HEK293 (cell line): ENCODE results near the gene TMEM203.

Source experiments
- CTCF ChIA-PET: fragments of 350-600 bp; formaldehyde crosslinking; extraction: SDS; loops from one replicate; lab custom pipeline; 2021; ENCODE audit warnings: antibody characterized with exemption; lab: Yijun Ruan, JAX
- POLR2A ChIA-PET: fragments of 300-600 bp; formaldehyde crosslinking; extraction: SDS; loops from one replicate; lab custom pipeline; 2020; ENCODE audit warnings: antibody characterized with exemption, inconsistent platforms; lab: Yijun Ruan, JAX
- H3K27ac ChIP-seq: fragments of 200-500 bp; sonication (Bioruptor generic); 2 replicates; pipeline ENCODE4 v1.5.1; 2014; ENCODE audit warnings: low read depth, low read length, control low read depth, inconsistent platforms; ENCODE audit errors: extremely low read depth
- H3K36me3 ChIP-seq, 2 experiments: fragments of 200-500 bp in 1 of 2; sonication (Bioruptor generic) in 1 of 2; 1 replicate in 1 of 2; 2 replicates in 1 of 2; pipeline ENCODE4 v1.5.1; 2014 to 2017; ENCODE audit warnings: inconsistent platforms in 2 of 2, low read length in 2 of 2; ENCODE audit not compliant: control insufficient read depth in 2 of 2, insufficient read depth in 1 of 2
- H3K4me1 ChIP-seq: fragments of 200-500 bp; sonication (Bioruptor generic); 2 replicates; pipeline ENCODE4 v1.5.1; 2014; ENCODE audit warnings: mild to moderate bottlenecking, low read length, inconsistent platforms; ENCODE audit not compliant: control insufficient read depth, insufficient read depth
- H3K4me3 ChIP-seq: 2 replicates; pipeline ENCODE4 v1.5.1; 2011; ENCODE audit warnings: low read depth, mild to moderate bottlenecking, control low read depth, low read length, moderate library complexity
- H3K9me3 ChIP-seq: fragments of 200-500 bp; sonication (Bioruptor generic); 2 replicates; pipeline ENCODE4 v1.5.1; 2014; ENCODE audit warnings: low read depth, low read length, inconsistent platforms; ENCODE audit not compliant: control insufficient read depth, insufficient read depth
- HOXC10 ChIP-seq: sonication (generic); formaldehyde crosslinking; IDR thresholded peaks from 2 replicates; pipeline ENCODE4 v1.8.1; 2023; ENCODE audit warnings: mild to moderate bottlenecking, missing genetic modification reagents
- SALL2 ChIP-seq: fragments of 450-650 bp; formaldehyde crosslinking; IDR thresholded peaks from 2 replicates; pipeline ENCODE4 v1.5.0; 2017; ENCODE audit warnings: missing biosample characterization, mild to moderate bottlenecking, missing genetic modification characterization, borderline replicate concordance
- SCRT1 ChIP-seq: fragments of 450-650 bp; formaldehyde crosslinking; IDR thresholded peaks from 2 replicates; pipeline ENCODE4 v1.5.1; 2016; ENCODE audit warnings: missing biosample characterization, missing genetic modification characterization, borderline replicate concordance
- ZBTB44 ChIP-seq: fragments of 450-650 bp; IDR thresholded peaks from 2 replicates; pipeline ENCODE4 v1.5.1; 2018; ENCODE audit warnings: missing biosample characterization, mild to moderate bottlenecking, missing genetic modification characterization
- ZNF214 ChIP-seq: fragments of 450-650 bp; formaldehyde crosslinking; IDR thresholded peaks from 2 replicates; pipeline ENCODE4 v1.5.1; 2017; ENCODE audit warnings: missing biosample characterization, mild to moderate bottlenecking, missing genetic modification characterization, borderline replicate concordance
- ZNF530 ChIP-seq: fragments of 450-650 bp; formaldehyde crosslinking; IDR thresholded peaks from 2 replicates; pipeline ENCODE4 v1.5.1; 2016; ENCODE audit warnings: low read depth, missing biosample characterization, missing genetic modification characterization
- ZNF558 ChIP-seq: fragments of 450-650 bp; formaldehyde crosslinking; IDR thresholded peaks from 2 replicates; pipeline ENCODE4 v1.5.1; 2016; ENCODE audit warnings: missing biosample characterization, missing genetic modification characterization
- ZNF639 ChIP-seq: fragments of 450-650 bp; formaldehyde crosslinking; IDR thresholded peaks from 2 replicates; pipeline ENCODE4 v1.5.1; 2016; ENCODE audit warnings: missing biosample characterization, missing genetic modification characterization
- ZNF670 ChIP-seq: fragments of 450-650 bp; formaldehyde crosslinking; IDR thresholded peaks from 2 replicates; pipeline ENCODE4 v1.5.1; 2016; ENCODE audit warnings: missing biosample characterization, missing genetic modification characterization, low read depth
- ZNF677 ChIP-seq: fragments of 450-650 bp; IDR thresholded peaks from 2 replicates; pipeline ENCODE4 v1.5.0; 2018; ENCODE audit warnings: missing biosample characterization, mild to moderate bottlenecking, missing genetic modification characterization, moderate library complexity
- ZNF777 ChIP-seq: fragments of 450-650 bp; formaldehyde crosslinking; IDR thresholded peaks from 2 replicates; pipeline ENCODE4 v1.5.1; 2017; ENCODE audit warnings: missing biosample characterization, missing genetic modification characterization, borderline replicate concordance
- ZSCAN16 ChIP-seq: fragments of 450-650 bp; formaldehyde crosslinking; IDR thresholded peaks from 2 replicates; pipeline ENCODE4 v1.5.1; 2016; ENCODE audit warnings: missing biosample characterization, missing genetic modification characterization
- TF ChIP-seq, protein P1 (sequence below): fragments of 450-650 bp; formaldehyde crosslinking; conservative IDR thresholded peaks from 2 replicates; pipeline ENCODE4 v1.5.1; 2016; ENCODE audit warnings: low read depth, missing biosample characterization, missing genetic modification characterization
- TF ChIP-seq, protein P2 (sequence below): fragments of 450-650 bp; formaldehyde crosslinking; IDR thresholded peaks from 2 replicates; pipeline ENCODE4 v1.5.1; 2016; ENCODE audit warnings: missing biosample characterization, missing genetic modification characterization
- TF ChIP-seq, protein P3 (sequence below): fragments of 450-650 bp; formaldehyde crosslinking; IDR thresholded peaks from 2 replicates; pipeline ENCODE4 v1.5.1; 2016; ENCODE audit warnings: missing biosample characterization, missing genetic modification characterization
- TF ChIP-seq, protein P4 (sequence below): fragments of 450-650 bp; formaldehyde crosslinking; IDR thresholded peaks from 2 replicates; pipeline ENCODE4 v1.5.1; 2017; ENCODE audit warnings: missing biosample characterization, missing genetic modification characterization

TMEM203 gene

DNA sequence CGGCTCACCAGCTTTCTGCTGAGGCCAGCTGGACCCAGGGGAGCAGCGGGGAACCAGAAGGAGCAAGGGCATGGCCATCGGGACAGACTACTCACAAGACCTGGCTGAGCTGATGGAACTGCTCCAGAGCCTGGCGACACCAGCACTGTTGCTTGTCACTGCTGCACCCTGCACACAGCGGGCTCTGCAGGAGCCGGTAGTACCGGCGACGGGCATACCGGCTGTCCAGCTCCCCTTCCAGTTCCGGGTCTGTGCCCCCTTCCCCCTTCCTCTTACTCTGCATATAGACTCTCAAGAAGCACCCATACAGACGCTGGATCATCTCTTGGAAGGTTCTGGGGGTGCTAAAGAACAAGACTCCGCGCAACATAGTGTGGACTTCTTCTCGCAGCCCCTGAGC is 18.1 kb downstream of the TMEM203 start (continued):
- TF ChIP-seq, protein P1, sequence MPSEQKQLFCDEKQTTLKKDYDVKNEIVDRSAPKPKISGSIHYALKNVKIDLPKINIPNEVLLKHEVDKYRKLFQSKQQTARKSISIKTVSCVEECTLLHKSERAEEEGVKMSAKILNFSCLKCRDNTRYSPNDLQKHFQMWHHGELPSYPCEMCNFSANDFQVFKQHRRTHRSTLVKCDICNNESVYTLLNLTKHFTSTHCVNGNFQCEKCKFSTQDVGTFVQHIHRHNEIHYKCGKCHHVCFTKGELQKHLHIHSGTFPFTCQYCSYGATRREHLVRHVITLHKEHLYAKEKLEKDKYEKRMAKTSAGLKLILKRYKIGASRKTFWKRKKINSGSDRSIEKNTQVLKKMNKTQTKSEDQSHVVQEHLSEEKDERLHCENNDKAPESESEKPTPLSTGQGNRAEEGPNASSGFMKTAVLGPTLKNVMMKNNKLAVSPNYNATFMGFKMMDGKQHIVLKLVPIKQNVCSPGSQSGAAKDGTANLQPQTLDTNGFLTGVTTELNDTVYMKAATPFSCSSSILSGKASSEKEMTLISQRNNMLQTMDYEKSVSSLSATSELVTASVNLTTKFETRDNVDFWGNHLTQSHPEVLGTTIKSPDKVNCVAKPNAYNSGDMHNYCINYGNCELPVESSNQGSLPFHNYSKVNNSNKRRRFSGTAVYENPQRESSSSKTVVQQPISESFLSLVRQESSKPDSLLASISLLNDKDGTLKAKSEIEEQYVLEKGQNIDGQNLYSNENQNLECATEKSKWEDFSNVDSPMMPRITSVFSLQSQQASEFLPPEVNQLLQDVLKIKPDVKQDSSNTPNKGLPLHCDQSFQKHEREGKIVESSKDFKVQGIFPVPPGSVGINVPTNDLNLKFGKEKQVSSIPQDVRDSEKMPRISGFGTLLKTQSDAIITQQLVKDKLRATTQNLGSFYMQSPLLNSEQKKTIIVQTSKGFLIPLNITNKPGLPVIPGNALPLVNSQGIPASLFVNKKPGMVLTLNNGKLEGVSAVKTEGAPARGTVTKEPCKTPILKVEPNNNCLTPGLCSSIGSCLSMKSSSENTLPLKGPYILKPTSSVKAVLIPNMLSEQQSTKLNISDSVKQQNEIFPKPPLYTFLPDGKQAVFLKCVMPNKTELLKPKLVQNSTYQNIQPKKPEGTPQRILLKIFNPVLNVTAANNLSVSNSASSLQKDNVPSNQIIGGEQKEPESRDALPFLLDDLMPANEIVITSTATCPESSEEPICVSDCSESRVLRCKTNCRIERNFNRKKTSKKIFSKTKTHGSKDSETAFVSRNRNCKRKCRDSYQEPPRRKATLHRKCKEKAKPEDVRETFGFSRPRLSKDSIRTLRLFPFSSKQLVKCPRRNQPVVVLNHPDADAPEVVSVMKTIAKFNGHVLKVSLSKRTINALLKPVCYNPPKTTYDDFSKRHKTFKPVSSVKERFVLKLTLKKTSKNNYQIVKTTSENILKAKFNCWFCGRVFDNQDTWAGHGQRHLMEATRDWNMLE (tag by site-specific recombination): no peak
- TF ChIP-seq ZNF214 (tag by site-specific recombination): no peak
- TF ChIP-seq, protein P2, sequence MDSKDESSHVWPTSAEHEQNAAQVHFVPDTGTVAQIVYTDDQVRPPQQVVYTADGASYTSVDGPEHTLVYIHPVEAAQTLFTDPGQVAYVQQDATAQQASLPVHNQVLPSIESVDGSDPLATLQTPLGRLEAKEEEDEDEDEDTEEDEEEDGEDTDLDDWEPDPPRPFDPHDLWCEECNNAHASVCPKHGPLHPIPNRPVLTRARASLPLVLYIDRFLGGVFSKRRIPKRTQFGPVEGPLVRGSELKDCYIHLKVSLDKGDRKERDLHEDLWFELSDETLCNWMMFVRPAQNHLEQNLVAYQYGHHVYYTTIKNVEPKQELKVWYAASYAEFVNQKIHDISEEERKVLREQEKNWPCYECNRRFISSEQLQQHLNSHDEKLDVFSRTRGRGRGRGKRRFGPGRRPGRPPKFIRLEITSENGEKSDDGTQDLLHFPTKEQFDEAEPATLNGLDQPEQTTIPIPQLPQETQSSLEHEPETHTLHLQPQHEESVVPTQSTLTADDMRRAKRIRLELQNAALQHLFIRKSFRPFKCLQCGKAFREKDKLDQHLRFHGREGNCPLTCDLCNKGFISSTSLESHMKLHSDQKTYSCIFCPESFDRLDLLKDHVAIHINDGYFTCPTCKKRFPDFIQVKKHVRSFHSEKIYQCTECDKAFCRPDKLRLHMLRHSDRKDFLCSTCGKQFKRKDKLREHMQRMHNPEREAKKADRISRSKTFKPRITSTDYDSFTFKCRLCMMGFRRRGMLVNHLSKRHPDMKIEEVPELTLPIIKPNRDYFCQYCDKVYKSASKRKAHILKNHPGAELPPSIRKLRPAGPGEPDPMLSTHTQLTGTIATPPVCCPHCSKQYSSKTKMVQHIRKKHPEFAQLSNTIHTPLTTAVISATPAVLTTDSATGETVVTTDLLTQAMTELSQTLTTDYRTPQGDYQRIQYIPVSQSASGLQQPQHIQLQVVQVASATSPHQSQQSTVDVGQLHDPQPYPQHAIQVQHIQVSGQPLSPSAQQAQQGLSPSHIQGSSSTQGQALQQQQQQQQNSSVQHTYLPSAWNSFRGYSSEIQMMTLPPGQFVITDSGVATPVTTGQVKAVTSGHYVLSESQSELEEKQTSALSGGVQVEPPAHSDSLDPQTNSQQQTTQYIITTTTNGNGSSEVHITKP: no peak
- TF ChIP-seq ZBTB44 (tag by site-specific recombination): no peak
- no peak for TF ChIP-seq ZNF639 (tag by site-specific recombination)
- TF ChIP-seq, all 188 proteins: peak for 0

DNA sequence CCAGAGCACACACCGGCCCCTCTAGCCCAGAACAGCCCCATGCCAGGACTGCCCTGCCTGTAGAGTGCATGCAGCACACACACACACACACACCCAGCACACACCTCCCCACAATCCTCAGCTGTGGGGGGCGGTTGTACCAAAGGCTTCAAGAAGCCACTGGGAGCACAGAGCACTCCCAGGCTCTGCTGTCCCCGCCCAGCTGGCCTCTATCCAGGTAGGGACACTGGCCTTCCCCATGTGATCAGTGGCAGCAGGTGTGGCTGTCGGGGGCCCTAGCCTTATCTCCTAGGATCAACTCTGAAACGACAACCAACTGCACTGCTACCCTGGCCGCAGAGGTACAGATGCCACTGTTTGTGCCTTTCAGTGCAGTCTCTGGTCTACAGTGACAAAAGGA is 19.1 kb downstream of the TMEM203 start:
- H3K4me3 ChIP-seq: no peak overlapping the region
- POLR2A ChIA-PET: interaction anchor here (7.1 kb wide), 1 partner anchor 19 kb away, joined by 178 read pairs; the partner anchor contains the start of genes NDOR1, TMEM203 and TPRN
- CTCF ChIA-PET: interaction anchor here (0.8 to 3.5 kb wide), 3 partner anchors 49 to 57 kb away, joined by 3 to 16 read pairs (median 3); no protein-coding TSS in a partner anchor
- no peak overlapping the region for H3K27ac ChIP-seq
- TF ChIP-seq ZNF670 (tag by site-specific recombination) (no peak), ZNF558 (no peak), HOXC10 (no peak), ZNF677 (no peak), SALL2 (tag by site-specific recombination) (no peak), ZNF777 (tag by site-specific recombination) (no peak), ZSCAN16 (tag by site-specific recombination) (no peak), ZNF530 (tag by site-specific recombination) (no peak), SCRT1 (tag by site-specific recombination) (no peak)
- TF ChIP-seq, protein P3, sequence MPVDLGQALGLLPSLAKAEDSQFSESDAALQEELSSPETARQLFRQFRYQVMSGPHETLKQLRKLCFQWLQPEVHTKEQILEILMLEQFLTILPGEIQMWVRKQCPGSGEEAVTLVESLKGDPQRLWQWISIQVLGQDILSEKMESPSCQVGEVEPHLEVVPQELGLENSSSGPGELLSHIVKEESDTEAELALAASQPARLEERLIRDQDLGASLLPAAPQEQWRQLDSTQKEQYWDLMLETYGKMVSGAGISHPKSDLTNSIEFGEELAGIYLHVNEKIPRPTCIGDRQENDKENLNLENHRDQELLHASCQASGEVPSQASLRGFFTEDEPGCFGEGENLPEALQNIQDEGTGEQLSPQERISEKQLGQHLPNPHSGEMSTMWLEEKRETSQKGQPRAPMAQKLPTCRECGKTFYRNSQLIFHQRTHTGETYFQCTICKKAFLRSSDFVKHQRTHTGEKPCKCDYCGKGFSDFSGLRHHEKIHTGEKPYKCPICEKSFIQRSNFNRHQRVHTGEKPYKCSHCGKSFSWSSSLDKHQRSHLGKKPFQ: no peak
- TF ChIP-seq, protein P4, sequence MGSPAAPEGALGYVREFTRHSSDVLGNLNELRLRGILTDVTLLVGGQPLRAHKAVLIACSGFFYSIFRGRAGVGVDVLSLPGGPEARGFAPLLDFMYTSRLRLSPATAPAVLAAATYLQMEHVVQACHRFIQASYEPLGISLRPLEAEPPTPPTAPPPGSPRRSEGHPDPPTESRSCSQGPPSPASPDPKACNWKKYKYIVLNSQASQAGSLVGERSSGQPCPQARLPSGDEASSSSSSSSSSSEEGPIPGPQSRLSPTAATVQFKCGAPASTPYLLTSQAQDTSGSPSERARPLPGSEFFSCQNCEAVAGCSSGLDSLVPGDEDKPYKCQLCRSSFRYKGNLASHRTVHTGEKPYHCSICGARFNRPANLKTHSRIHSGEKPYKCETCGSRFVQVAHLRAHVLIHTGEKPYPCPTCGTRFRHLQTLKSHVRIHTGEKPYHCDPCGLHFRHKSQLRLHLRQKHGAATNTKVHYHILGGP: no peak
- peaks cover 11% of the 10 kb centered on the region for H3K4me1 ChIP-seq
- H3K36me3 ChIP-seq: peaks cover 0 to 74% of the 10 kb centered on the region in 2 experiments; a peak in 1 of 3 replicates
- H3K9me3 ChIP-seq: no peaks in the 10 kb centered on the region
